HepG2 (cell line): Measurements from ENCODE around the gene MED28. TPM values are rescaled to one million over a fixed set of nuclear protein-coding genes. Genes with fewer than 3 reads are reported as not detected.

Experiments
- ATAC-seq: fragments of 200-7000 bp; cut with Tn5 transposase; 3 replicates; pipeline ENCODE4 v1.9.1; 2020; ENCODE audit warnings: mild to moderate bottlenecking, moderate library complexity
- BruUV-seq: library from RNA; stranded (reverse); fragments of 400-500 nt; replicated peaks from 2 replicates; lab custom pipeline; 2021; lab: Mats Ljungman, UMichigan
- CTCF ChIA-PET: fragments of 300-600 bp; formaldehyde crosslinking; extraction: SDS; loops from one replicate; lab custom pipeline; 2021; ENCODE audit warnings: low total read pairs, inconsistent platforms, low intra/inter-chr PET ratio; lab: Yijun Ruan, JAX
- POLR2A ChIA-PET: fragments of 350-600 bp; sonication (Branson Sonifier 250); formaldehyde crosslinking; loops from one replicate; lab custom pipeline; 2020; ENCODE audit warnings: antibody characterized with exemption, inconsistent platforms; lab: Yijun Ruan, JAX
- DNase-seq: peaks from one replicate; pipeline ENCODE4 v3.0.0-alpha.2; 2015; ENCODE audit warnings: low spot score
- FAIRE-seq: peaks from 3 replicates; lab custom pipeline; 2011; peaks lifted over from hg19 to GRCh38; lab: Jason Lieb, UNC
- H2AFZ ChIP-seq: one replicate; pipeline ENCODE4 v1.6.1; 2011; ENCODE audit warnings: low read length, inconsistent platforms
- H3K27ac ChIP-seq: fragments of 300-600 bp; 3 replicates; pipeline ENCODE4 v1.8.0; 2011; ENCODE audit warnings: mixed run types, mild to moderate bottlenecking, mixed read lengths, low read length, inconsistent platforms; ENCODE audit not compliant: insufficient read depth; ENCODE audit errors: extremely low read length
- H3K27me3 ChIP-seq, 2 experiments: fragments of 200-600 bp in 1 of 2; 2 replicates in 1 of 2; 3 replicates in 1 of 2; pipeline versions ENCODE4 v1.6.0 to v1.8.0; 2011; ENCODE audit warnings: low read length in 2 of 2, mild to moderate bottlenecking in 2 of 2, moderate library complexity in 2 of 2, inconsistent platforms in 1 of 2; ENCODE audit not compliant: insufficient read depth in 2 of 2, control insufficient read depth in 1 of 2
- H3K36me3 ChIP-seq, 2 experiments: fragments of 200-600 bp in 1 of 2; replicated peaks in 1 of 2; 2 replicates in 1 of 2; 3 replicates in 1 of 2; pipeline versions ENCODE4 v1.5.1 to v1.8.0; 2011; ENCODE audit warnings: low read length in 2 of 2, inconsistent platforms in 1 of 2; ENCODE audit not compliant: insufficient read depth in 2 of 2, control insufficient read depth in 1 of 2
- H3K4me1 ChIP-seq: 2 replicates; pipeline ENCODE4 v1.5.1; 2012; ENCODE audit warnings: low read length, inconsistent platforms; ENCODE audit not compliant: insufficient read depth
- H3K4me2 ChIP-seq: 2 replicates; pipeline ENCODE4 v1.6.0; 2011; ENCODE audit warnings: low read depth, low read length, inconsistent platforms
- H3K4me3 ChIP-seq, 3 experiments: fragments of 200-600 bp in 1 of 3; sonication (generic), shearing (Covaris generic) in 1 of 3; replicated peaks in 1 of 3; 2 replicates each; pipeline ENCODE4 v1.5.1; 2011 to 2016; ENCODE audit warnings: low read length in 3 of 3, inconsistent platforms in 2 of 3, low read depth in 2 of 3, mild to moderate bottlenecking in 2 of 3, control low read depth in 1 of 3, mixed read lengths in 1 of 3; ENCODE audit not compliant: insufficient read depth in 1 of 3
- H3K79me2 ChIP-seq: one replicate; pipeline ENCODE4 v1.6.1; 2011; ENCODE audit warnings: low read length, inconsistent platforms; ENCODE audit not compliant: insufficient read depth
- H3K9ac ChIP-seq: 2 replicates; pipeline ENCODE4 v1.6.0; 2011; ENCODE audit warnings: mild to moderate bottlenecking, low read depth, low read length, inconsistent platforms; ENCODE audit not compliant: insufficient read depth
- H3K9me3 ChIP-seq: 2 replicates; pipeline ENCODE4 v1.5.1; 2012; ENCODE audit warnings: mild to moderate bottlenecking, low read length
- H4K20me1 ChIP-seq: 2 replicates; pipeline ENCODE4 v1.6.0; 2011; ENCODE audit warnings: inconsistent platforms, mild to moderate bottlenecking, low read length, moderate library complexity; ENCODE audit not compliant: insufficient read depth
- CC2D1A ChIP-seq: sonication (generic); formaldehyde crosslinking; IDR thresholded peaks from 2 replicates; pipeline ENCODE4 v1.8.1; 2023; ENCODE audit warnings: mild to moderate bottlenecking, missing genetic modification reagents
- CHCHD3 ChIP-seq: sonication (generic); formaldehyde crosslinking; IDR thresholded peaks from 2 replicates; pipeline ENCODE4 v1.8.0; 2022; ENCODE audit warnings: mild to moderate bottlenecking, missing genetic modification reagents, moderate library complexity
- ELF1 ChIP-seq: sonication (generic); formaldehyde crosslinking; IDR thresholded peaks from 2 replicates; pipeline ENCODE4 v1.4.0; 2020; ENCODE audit warnings: missing genetic modification reagents
- IRF9 ChIP-seq: sonication (generic); formaldehyde crosslinking; IDR thresholded peaks from 2 replicates; pipeline ENCODE4 v1.8.0; 2022; ENCODE audit warnings: missing genetic modification reagents, mild to moderate bottlenecking, borderline replicate concordance
- ISL2 ChIP-seq: sonication (generic); formaldehyde crosslinking; IDR thresholded peaks from 2 replicates; pipeline ENCODE4 v1.5.0; 2020; ENCODE audit warnings: missing genetic modification reagents
- KLF12 ChIP-seq: sonication (generic); formaldehyde crosslinking; IDR thresholded peaks from 2 replicates; pipeline ENCODE4 v1.4.0; 2020; ENCODE audit warnings: missing genetic modification reagents, borderline replicate concordance
- SMC3 ChIP-seq: IDR thresholded peaks from 2 replicates; pipeline ENCODE4 v1.6.1; 2011; ENCODE audit warnings: low read length, improper control_type of control experiment
- ZFP90 ChIP-seq: sonication (generic); formaldehyde crosslinking; IDR thresholded peaks from 2 replicates; pipeline ENCODE4 v1.8.0; 2022; ENCODE audit warnings: missing genetic modification reagents, mild to moderate bottlenecking, inconsistent platforms, borderline replicate concordance
- ZNF160 ChIP-seq: sonication (generic); formaldehyde crosslinking; IDR thresholded peaks from 2 replicates; pipeline ENCODE4 v1.8.0; 2022; ENCODE audit warnings: mild to moderate bottlenecking, inconsistent platforms, missing genetic modification reagents
- ZNF205 ChIP-seq: IDR thresholded peaks from 2 replicates; pipeline ENCODE4 v1.6.1; 2018; ENCODE audit warnings: missing biosample characterization, missing genetic modification reagents
- ZNF274 ChIP-seq: sonication (generic); formaldehyde crosslinking; IDR thresholded peaks from 2 replicates; pipeline ENCODE4 v1.5.1; 2020; ENCODE audit warnings: mild to moderate bottlenecking, missing genetic modification reagents
- ZNF292 ChIP-seq: sonication (generic); formaldehyde crosslinking; IDR thresholded peaks from 2 replicates; pipeline ENCODE4 v1.8.1; 2022; ENCODE audit warnings: mild to moderate bottlenecking, low read depth, missing genetic modification reagents, borderline replicate concordance
- ZNF451 ChIP-seq: sonication (generic); formaldehyde crosslinking; IDR thresholded peaks from 2 replicates; pipeline ENCODE4 v1.5.0; 2020; ENCODE audit warnings: mild to moderate bottlenecking, missing genetic modification reagents
- ZNF513 ChIP-seq: sonication (generic); formaldehyde crosslinking; conservative IDR thresholded peaks from 2 replicates; pipeline ENCODE4 v1.5.0; 2020; ENCODE audit warnings: missing genetic modification reagents
- ZNF710 ChIP-seq: sonication (generic); formaldehyde crosslinking; IDR thresholded peaks from 2 replicates; pipeline ENCODE4 v1.5.0; 2020; ENCODE audit warnings: mild to moderate bottlenecking, missing genetic modification reagents, borderline replicate concordance
- ZUFSP ChIP-seq: sonication (generic); formaldehyde crosslinking; IDR thresholded peaks from 2 replicates; pipeline ENCODE4 v1.9.0; 2021; ENCODE audit warnings: missing genetic modification reagents, mild to moderate bottlenecking, borderline replicate concordance
- WGBS: methylation state at CpG from one replicate; pipeline ENCODE4 v1.1.6; 2017; ENCODE audit warnings: low lambda C conversion rate; 5-methylcytosine and 5-hydroxymethylcytosine counted together
- in situ Hi-C: cut with HindIII; loops from 2 replicates; pipeline ENCODE4 v1.10.0; 2017; ENCODE audit warnings: low pct_unique_long_range_greater_than_20kb; ENCODE audit not compliant: extremely low pct_ligation_motif_present
- intact Hi-C: fragments of 100-400 bp; cut with micrococcal nuclease; formaldehyde crosslinking; loops from one replicate; pipeline ENCODE4 v1.10.0; 2022; ENCODE audit not compliant: unreplicated experiment
- polyA plus RNA-seq, 8 experiments: library from polyadenylated mRNA; depleted of rRNA in 3 of 8; stranded (reverse) in 7 of 8; unstranded in 1 of 8; fragments of >200 nt; fragmentation: Illumina TruSeq in 4 of 8; extraction: Trizol in 4 of 8; gene quantifications; 2 replicates each; pipeline versions ENCODE4 v1.2.1 to v1.2.3, GENCODE V29; 2011 to 2016; ENCODE audit warnings: low read depth in 4 of 8, missing spikeins in 1 of 8, mixed read lengths in 1 of 8; ENCODE audit not compliant: insufficient read depth in 1 of 8
- total RNA-seq, 5 experiments: library from RNA; depleted of rRNA; stranded (reverse); fragments of >200 nt; fragmentation: Illumina TruSeq; extraction: Trizol; gene quantifications; 2 replicates each; pipeline ENCODE4 v1.2.3, GENCODE V29; 2016; ENCODE audit warnings: low read depth in 1 of 5

MED28 gene
- total and polyA plus RNA-seq, 2 of the 13 experiments (the other 11 are each of a cell fraction or from before 2014, with no cell fraction given): 41.3 to 65.7 TPM

GRCh38 chr4:17583276-17583675 lies 31.2 kb upstream of the MED28 start:
- Histone ChIP-seq H3K27ac (no peak overlapping the region), H3K9me3 (no peaks in the 10 kb centered on the region), H3K36me3 (peaks cover 9 to 71% of the 10 kb centered on the region in 2 experiments), H3K4me1 (peaks cover 48% of the 10 kb centered on the region), H3K79me2 (peaks cover 19% of the 10 kb centered on the region), H3K4me3 (no peak overlapping the region), H3K27me3 (no peaks in the 10 kb centered on the region; a peak in 1 of 5 replicates), H2AFZ (no peak overlapping the region), H4K20me1 (no peaks in the 10 kb centered on the region), H3K4me2 (no peak overlapping the region), H3K9ac (no peak overlapping the region)
- no peak for DNase-seq
- in situ Hi-C loops: no loop called here
- ChIA-PET POLR2A (interaction anchor here (1.7 kb wide), 1 partner anchor 24 kb away, joined by 4 read pairs; no protein-coding TSS in a partner anchor), CTCF (no interaction called here)
- intact Hi-C loops: no loop called here
- no peak for ATAC-seq
- WGBS: 97% methylated on average over 9 of the region's 9 CpGs
- BruUV-seq: no TSS peak
- FAIRE-seq: no peak
- TF ChIP-seq CC2D1A (CRISPR knock-in tag): no peak
- TF ChIP-seq ISL2 (CRISPR knock-in tag): no peak
- TF ChIP-seq ZFP90: no peak
- no peak for TF ChIP-seq IRF9
- no peak for TF ChIP-seq ZNF205 (CRISPR knock-in tag)
- TF ChIP-seq KLF12 (CRISPR knock-in tag): no peak
- no peak for TF ChIP-seq ZNF160
- TF ChIP-seq CHCHD3: no peak
- no peak for TF ChIP-seq ZNF451 (CRISPR knock-in tag)
- no peak for TF ChIP-seq ZUFSP (CRISPR knock-in tag)
- TF ChIP-seq ZNF292: no peak
- TF ChIP-seq ZNF274 (CRISPR knock-in tag): no peak
- no peak for TF ChIP-seq ZNF710
- TF ChIP-seq ZNF513: no peak
- TF ChIP-seq SMC3: no peak
- no peak for TF ChIP-seq ELF1 (CRISPR knock-in tag)
